GM18526 (cell line): ENCODE results near the gene ZNF322.

ENCODE experiments used
- POLR2A ChIP-seq: IDR thresholded peaks from 3 replicates; pipeline ENCODE4 v1.6.1; 2011; ENCODE audit not compliant: insufficient read length; ENCODE audit errors: extremely low read depth

The ZNF322 gene

GRCh38 chr6:26592649-26593048 is 66.9 kb downstream of the ZNF322 start:
- no peak for TF ChIP-seq POLR2A

DNA sequence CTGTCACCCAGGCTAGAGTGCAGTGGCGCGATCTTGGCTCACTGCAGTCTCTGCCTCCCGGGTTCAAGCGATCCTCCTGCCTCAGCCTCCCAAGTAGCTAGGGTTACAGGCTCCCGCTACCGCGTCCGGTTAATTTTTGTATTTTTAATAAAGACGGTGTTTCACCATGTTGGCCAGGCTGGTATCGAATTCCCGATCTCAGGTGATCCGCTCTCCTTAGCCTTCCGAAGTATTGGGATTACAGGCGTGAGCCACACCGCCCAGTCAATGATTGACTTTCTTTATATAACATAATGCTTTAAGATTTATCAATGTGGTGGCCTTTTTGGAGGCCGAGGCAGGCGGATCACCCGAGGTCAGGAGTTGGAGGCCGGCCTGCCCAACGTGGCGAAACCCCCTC is 70.6 kb downstream of the ZNF322 start:
- TF ChIP-seq POLR2A: no peak
